A549 (cell line): ENCODE data around the gene THSD7A.

ENCODE experiments used
- CBX8 ChIP-seq: fragments of 200-600 bp; sonication (generic); IDR thresholded peaks from 2 replicates; pipeline ENCODE4 v1.6.1; 2016
- CEBPB ChIP-seq, 2 experiments: fragments of >200 bp in 1 of 2; sonication (Bioruptor Twin) in 1 of 2; formaldehyde crosslinking in 1 of 2; IDR thresholded peaks; 2 replicates each; pipeline ENCODE4 v1.6.1; 2012 to 2016
- CHD2 ChIP-seq: fragments of 150-350 bp; IDR thresholded peaks from 2 replicates; pipeline ENCODE4 v1.6.1; 2014; ENCODE audit warnings: low read length; ENCODE audit not compliant: partially characterized antibody
- CTCF ChIP-seq: fragments of >200 bp; sonication (Bioruptor Twin); formaldehyde crosslinking; IDR thresholded peaks from 3 replicates; pipeline ENCODE4 v1.5.1; 2016
- EP300 ChIP-seq, 2 experiments: fragments of >200 bp; sonication (Bioruptor Twin); formaldehyde crosslinking; IDR thresholded peaks; 2 replicates in 1 of 2; 3 replicates in 1 of 2; pipeline ENCODE4 v1.6.1; 2016 to 2017
- ESRRA ChIP-seq: fragments of 150-350 bp; IDR thresholded peaks from 2 replicates; pipeline ENCODE4 v1.6.1; 2014; ENCODE audit warnings: mild to moderate bottlenecking, low read length, borderline replicate concordance
- HMGXB4 ChIP-seq: fragments of 250-450 bp; sonication (Bioruptor Pico); IDR thresholded peaks from 2 replicates; pipeline ENCODE4 v1.5.0; 2021; ENCODE audit warnings: mild to moderate bottlenecking, moderate library complexity, borderline replicate concordance
- JUN ChIP-seq, 2 experiments: fragments of >200 bp; sonication (Bioruptor Twin); formaldehyde crosslinking; IDR thresholded peaks; 2 replicates in 1 of 2; 3 replicates in 1 of 2; pipeline ENCODE4 v1.6.1; 2016 to 2017
- POLR2A ChIP-seq: IDR thresholded peaks from 2 replicates; pipeline ENCODE4 v1.6.1; 2012; ENCODE audit warnings: mild to moderate bottlenecking, low read length
- REST ChIP-seq: fragments of 200-600 bp; sonication (generic); IDR thresholded peaks from 2 replicates; pipeline ENCODE4 v1.6.1; 2016; ENCODE audit warnings: antibody characterized with exemption, mild to moderate bottlenecking, moderate library complexity
- ZSCAN20 ChIP-seq: fragments of 250-450 bp; sonication (Bioruptor Pico); IDR thresholded peaks from 2 replicates; pipeline ENCODE4 v1.8.0; 2022; ENCODE audit warnings: mild to moderate bottlenecking, moderate library complexity

GRCh38 chr7:11665357-11665756, 166.6 kb downstream of the THSD7A start:
- TF ChIP-seq CTCF (no peak), ZSCAN20 (no peak), CBX8 (no peak), CEBPB (IDR thresholded peaks at IDR 0.05) (peak in 1 of 2 experiments; percentile 57; a peak in 1 of 4 replicates), HMGXB4 (CRISPR knock-in tag) (no peak), CHD2 (no peak), POLR2A (no peak), JUN (IDR thresholded peaks at IDR 0.05) (no peak), REST (no peak), EP300 (IDR thresholded peaks at IDR 0.05) (no peak), ESRRA (no peak)
